GM19193 (cell line): ENCODE results near the gene AP4M1.

Experiments used
- POLR2A ChIP-seq: IDR thresholded peaks from 4 replicates; pipeline ENCODE4 v1.6.1; 2011; ENCODE audit not compliant: insufficient read depth, insufficient read length; ENCODE audit errors: extremely low read depth

Gene AP4M1

GRCh38 chr7:100130608-100131453 lies 29.4 kb downstream of the AP4M1 start:
- TF ChIP-seq POLR2A, result no peak

DNA sequence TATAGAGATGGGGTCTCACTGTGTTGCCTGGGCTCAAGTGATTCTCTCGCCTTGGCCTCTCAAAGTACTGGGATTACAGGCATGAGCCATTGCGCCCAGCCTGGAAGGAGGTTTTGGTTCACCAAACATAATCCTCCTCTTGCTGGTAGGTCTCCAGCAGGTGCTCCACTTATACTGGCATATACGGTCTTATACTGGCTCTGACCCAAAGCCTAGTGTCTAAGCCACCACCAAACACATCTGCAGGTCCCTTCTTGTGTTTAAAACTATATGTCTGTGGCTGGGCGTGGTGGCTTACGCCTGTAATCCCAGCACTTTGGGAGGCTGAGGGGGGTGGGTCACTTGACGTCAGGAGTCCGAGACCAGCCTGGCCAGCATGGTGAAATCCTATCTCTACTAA lies 30.7 kb downstream of the AP4M1 start:
- no peak for TF ChIP-seq POLR2A

DNA sequence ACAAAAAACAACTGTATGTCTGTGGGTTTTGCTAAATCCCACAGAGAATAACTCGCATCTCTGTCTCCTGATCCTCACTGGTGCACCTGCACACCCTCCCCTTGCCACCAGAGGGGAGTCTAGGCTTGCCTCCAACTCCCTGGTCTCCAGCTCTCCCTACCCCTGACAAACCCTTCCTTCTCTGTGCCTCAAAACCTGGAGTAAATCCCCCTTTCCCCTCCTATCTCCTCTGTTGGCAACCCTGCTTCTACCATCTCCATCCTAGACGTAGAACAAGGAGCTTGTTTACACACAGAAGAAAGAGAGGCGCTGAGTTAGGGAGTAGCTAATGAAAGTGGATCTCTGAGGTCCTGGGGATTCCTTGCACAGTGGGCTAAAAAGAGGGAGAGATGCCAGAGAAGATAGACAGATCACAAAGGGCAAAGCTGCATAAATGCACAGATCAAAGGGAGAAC lies 31.3 kb downstream of the AP4M1 start:
- no peak for TF ChIP-seq POLR2A

DNA sequence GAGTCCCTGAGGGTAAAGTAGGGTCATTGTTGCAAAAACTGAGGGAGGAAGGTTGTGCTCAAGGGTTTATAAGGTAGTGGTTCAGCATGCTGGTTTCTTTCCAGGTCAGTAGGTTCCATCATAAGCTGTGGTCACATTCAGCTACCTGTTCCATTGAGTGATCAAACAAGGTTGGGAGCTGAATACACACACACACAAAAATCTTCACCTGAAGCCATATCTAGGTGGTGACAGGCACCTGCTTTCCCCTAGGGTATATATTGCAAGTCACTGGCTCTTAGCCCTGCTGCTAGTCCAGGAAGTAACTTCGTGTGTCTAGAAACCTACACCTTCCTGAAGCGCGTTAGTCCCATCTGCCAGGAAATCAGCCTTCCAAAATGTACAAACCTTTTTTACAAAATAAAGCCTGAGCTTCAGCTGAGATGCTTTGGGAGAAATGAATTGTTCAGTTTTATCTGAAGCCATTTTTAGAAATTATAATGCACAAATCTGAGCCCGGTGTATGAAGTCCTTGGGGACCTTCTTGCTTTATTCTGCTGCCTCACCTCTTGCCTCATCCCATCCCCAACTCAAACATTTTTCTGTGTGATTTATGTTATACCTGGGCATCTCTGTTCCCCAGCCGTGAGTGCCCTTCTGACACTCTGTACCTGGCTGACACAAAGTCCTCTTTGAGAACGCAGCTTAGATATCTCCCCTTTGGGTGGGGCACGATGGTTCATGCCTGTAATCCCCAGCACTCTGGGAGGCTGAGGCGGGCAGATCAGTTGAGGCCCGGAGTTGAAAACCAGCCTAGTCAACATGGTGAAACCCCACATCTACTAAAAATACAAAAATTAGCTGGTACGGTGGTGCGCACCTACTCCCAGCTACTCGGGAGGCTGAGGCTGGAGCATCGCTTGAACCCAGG lies 36.7 kb downstream of the AP4M1 start:
- TF ChIP-seq POLR2A, result no peak

DNA sequence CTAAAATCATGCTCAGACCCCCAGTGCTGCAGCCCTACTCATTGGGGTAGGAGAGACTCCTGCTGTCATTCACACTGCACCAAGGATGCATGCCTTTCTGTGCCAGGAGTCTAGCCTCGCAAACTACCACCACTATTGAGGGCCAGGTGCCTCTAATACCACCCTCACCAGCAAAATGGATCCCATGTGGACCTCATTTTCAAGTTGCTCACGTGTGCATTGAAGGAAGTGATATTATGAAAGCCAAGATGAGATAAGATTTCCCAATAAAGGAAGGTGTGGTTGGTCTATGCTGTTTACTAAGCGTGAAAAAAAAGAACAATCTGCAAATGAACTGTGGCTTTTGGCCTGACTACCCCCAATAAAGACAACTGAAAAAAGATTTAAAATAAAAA lies 40.1 kb downstream of the AP4M1 start:
- no peak for TF ChIP-seq POLR2A

GRCh38 chr7:100142461-100142860 lies 41.0 kb downstream of the AP4M1 start:
- TF ChIP-seq POLR2A, result no peak

DNA sequence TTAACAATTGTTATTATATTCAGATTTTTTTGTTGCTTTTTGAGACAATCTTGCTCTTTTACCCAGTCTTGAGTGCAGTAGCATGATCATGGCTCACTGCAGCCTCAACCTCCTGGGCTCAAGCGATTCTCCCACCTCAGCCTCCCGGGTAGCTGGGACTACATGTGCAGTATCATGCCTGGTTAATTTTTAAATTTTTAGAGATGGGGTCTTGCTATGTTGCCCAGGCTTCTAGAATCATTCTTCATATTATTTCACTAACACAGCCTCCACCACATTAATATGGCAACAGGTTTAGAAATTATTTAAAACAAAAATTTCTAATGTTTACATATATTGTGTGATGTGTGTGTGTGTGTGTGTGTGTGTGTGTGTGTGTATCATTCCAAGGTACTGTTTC lies 45.8 kb downstream of the AP4M1 start:
- TF ChIP-seq POLR2A, result no peak

GRCh38 chr7:100148225-100148558 lies 46.7 kb downstream of the AP4M1 start:
- no peak for TF ChIP-seq POLR2A

- TF ChIP-seq POLR2A, result peak; percentile 92
Observed at GRCh38 chr7:100148559-100149328, 47.3 kb downstream of the AP4M1 start, which contains the start of gene LAMTOR4. TSS of gene LAMTOR4 (plus strand) at chr7:100148918. CDS start at chr7:100148973, 55 bp downstream.

DNA sequence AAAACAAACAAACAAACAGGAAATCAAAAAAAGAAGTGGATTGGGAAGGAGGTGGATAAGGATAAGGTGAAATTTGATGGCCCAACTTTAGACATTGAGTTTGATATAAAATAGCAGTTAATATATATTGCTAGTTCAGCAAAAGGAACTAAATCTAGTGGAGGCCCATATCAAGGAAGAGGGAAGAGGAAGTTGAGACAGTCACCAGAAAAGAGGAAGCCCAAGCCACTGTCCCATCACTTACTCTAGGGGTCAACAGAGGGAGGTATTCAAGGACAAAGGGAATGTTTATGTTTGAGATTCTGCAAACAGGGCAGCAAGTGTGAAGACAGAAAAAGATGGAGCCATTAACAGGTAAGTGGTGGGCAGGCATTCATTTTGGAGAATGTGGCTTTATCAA lies 51.0 kb downstream of the AP4M1 start:
- no peak for TF ChIP-seq POLR2A

DNA sequence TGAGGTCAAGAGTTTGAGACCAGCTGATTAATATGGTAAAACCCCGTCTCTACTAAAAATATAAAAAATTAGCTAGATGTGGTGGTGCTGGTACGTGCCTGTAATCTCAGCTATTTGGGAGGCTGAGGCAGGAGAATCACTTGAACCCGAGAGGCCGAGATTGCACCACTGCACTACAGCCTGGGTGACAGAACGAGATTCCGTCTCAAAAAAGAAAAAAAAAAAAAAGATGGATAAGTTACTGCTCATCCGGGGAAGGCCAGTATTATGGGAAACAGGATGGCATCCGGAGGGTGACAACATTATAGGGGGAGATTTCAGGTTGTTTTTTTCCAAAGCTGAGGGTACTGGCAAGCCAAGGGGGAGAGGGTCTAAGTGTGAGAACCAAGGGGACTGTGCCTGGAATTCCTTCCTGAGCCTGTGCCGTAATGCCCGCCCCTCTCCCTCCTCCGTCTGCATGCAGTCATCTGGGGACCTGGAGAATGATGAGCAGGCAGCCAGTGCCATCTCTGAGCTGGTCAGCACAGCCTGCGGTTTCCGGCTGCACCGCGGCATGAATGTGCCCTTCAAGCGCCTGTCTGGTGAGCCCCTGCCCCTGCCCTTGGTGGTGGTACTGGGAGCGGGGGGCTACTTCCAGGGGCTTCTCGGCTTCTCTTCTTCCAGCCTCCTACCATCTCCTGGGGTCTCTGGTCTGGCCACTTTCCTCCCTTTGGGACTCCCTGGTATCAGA lies 51.7 kb downstream of the AP4M1 start:
- no peak for TF ChIP-seq POLR2A

GRCh38 chr7:100153708-100154535 lies 52.5 kb downstream of the AP4M1 start:
- no peak for TF ChIP-seq POLR2A
